Gastroesophageal sphincter (tissue), 4 donors: ENCODE data around the gene MT1HL1. TPM values are rescaled to one million over a fixed set of nuclear protein-coding genes. Genes with fewer than 3 reads are reported as not detected.
"Not testable (repeated sequence)": the region's sequence is repeated elsewhere in the genome, so short reads cannot be mapped to it uniquely, and the experiment has no call there.

Experiments
- ATAC-seq: fragments of 150-250 bp; one replicate; pipeline ENCODE4 v1.9.1; 2016; ENCODE audit warnings: mild to moderate bottlenecking, moderate library complexity
- H3K27ac ChIP-seq, 4 donors: fragments of 200-600 bp; sonication (generic) in 3 of 4; 1 replicate in 3 of 4; 2 replicates in 1 of 4; pipeline ENCODE4 v1.5.1; 2016 to 2019
- H3K27me3 ChIP-seq: fragments of 200-600 bp; sonication (generic); one replicate; pipeline ENCODE4 v1.5.1; 2019
- H3K36me3 ChIP-seq, 2 donors: fragments of 200-600 bp; sonication (generic); one replicate each; pipeline ENCODE4 v1.5.1; 2019; ENCODE audit warnings: control low read depth in 1 of 2
- H3K4me1 ChIP-seq, 3 donors: fragments of 200-600 bp; sonication (generic); 1 replicate in 2 of 3; 2 replicates in 1 of 3; pipeline ENCODE4 v1.5.1; 2016 to 2019; ENCODE audit warnings: control low read depth in 2 of 3
- H3K4me3 ChIP-seq, 2 donors: fragments of 200-600 bp; sonication (generic); one replicate each; pipeline ENCODE4 v1.5.1; 2019; ENCODE audit warnings: mild to moderate bottlenecking in 1 of 2, moderate library complexity in 1 of 2
- H3K9me3 ChIP-seq, 3 donors: fragments of 200-600 bp; sonication (generic); one replicate each; pipeline ENCODE4 v1.5.1; 2017 to 2019; ENCODE audit warnings: control low read depth in 2 of 3
- EP300 ChIP-seq: sonication (generic); formaldehyde crosslinking; IDR thresholded peaks from one replicate; pipeline ENCODE4 v1.6.1; 2017; ENCODE audit warnings: antibody characterized with exemption, mild to moderate bottlenecking
- POLR2A ChIP-seq, 2 donors: fragments of 450-650 bp; IDR thresholded peaks; one replicate each; pipeline ENCODE4 v1.6.1; 2017; ENCODE audit warnings: antibody characterized with exemption in 2 of 2, mild to moderate bottlenecking in 2 of 2, moderate library complexity in 1 of 2
- POLR2AphosphoS5 ChIP-seq: sonication (generic); formaldehyde crosslinking; IDR thresholded peaks from one replicate; pipeline ENCODE4 v1.6.1; 2017; ENCODE audit warnings: antibody characterized with exemption
- WGBS, 2 donors: methylation state at CpG; one replicate each; pipeline ENCODE4 v1.1.5; 2018; ENCODE audit warnings: low coverage in 1 of 2; 5-methylcytosine and 5-hydroxymethylcytosine counted together
- total RNA-seq, 4 donors: library from RNA; depleted of rRNA; stranded (reverse); fragments of >200 nt; gene quantifications; one replicate each; pipeline ENCODE4 v1.1.0, GENCODE V29; 2016
- TF ChIP-seq, protein P1 (sequence below), 4 experiments: fragments of 200-600 bp in 2 of 4; fragments of 450-650 bp in 2 of 4; sonication (generic) in 1 of 4; IDR thresholded peaks; one replicate each; pipeline ENCODE4 v1.5.1; 2017 to 2019; ENCODE audit warnings: antibody characterized with exemption in 4 of 4, mild to moderate bottlenecking in 2 of 4, moderate library complexity in 2 of 4

Gene MT1HL1
- total RNA-seq, 4 donors from 2014 or later, result not detected

DNA sequence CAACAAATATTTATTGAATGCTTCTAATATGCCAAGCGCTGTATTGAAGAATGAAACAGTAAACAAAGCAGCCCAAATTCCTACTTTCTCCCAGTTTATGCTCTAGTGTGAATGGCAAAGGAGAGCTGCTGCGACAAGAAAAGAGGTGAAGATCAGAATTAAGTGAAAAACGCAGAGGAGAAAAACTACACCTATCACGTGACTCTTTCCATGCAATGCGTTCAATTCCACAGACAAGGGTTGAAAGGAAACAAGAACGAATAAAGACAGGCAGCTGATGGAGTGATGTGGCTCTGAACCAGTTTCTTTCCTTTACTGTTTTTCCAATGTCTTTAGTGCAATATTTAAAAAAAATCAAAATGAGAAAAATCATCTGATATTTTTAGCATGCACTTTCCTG lies 23.6 kb downstream of the MT1HL1 start:
- Histone ChIP-seq H3K27ac (no peak overlapping the region), H3K4me1 (no peaks in the 10 kb centered on the region), H3K9me3 (no peaks in the 10 kb centered on the region), H3K36me3 (no peaks in the 10 kb centered on the region), H3K27me3 (no peaks in the 10 kb centered on the region), H3K4me3 (no peak overlapping the region)
- WGBS, 2 donors, result 75 to 78% methylated on average over 6 of the region's 6 CpGs
- ATAC-seq, result no peak
- TF ChIP-seq POLR2AphosphoS5 (no peak), POLR2A (IDR thresholded peaks at IDR 0.05) (no peak), EP300 (no peak)
- TF ChIP-seq, protein P1, sequence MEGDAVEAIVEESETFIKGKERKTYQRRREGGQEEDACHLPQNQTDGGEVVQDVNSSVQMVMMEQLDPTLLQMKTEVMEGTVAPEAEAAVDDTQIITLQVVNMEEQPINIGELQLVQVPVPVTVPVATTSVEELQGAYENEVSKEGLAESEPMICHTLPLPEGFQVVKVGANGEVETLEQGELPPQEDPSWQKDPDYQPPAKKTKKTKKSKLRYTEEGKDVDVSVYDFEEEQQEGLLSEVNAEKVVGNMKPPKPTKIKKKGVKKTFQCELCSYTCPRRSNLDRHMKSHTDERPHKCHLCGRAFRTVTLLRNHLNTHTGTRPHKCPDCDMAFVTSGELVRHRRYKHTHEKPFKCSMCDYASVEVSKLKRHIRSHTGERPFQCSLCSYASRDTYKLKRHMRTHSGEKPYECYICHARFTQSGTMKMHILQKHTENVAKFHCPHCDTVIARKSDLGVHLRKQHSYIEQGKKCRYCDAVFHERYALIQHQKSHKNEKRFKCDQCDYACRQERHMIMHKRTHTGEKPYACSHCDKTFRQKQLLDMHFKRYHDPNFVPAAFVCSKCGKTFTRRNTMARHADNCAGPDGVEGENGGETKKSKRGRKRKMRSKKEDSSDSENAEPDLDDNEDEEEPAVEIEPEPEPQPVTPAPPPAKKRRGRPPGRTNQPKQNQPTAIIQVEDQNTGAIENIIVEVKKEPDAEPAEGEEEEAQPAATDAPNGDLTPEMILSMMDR (IDR thresholded peaks at IDR 0.05), result no peak

DNA sequence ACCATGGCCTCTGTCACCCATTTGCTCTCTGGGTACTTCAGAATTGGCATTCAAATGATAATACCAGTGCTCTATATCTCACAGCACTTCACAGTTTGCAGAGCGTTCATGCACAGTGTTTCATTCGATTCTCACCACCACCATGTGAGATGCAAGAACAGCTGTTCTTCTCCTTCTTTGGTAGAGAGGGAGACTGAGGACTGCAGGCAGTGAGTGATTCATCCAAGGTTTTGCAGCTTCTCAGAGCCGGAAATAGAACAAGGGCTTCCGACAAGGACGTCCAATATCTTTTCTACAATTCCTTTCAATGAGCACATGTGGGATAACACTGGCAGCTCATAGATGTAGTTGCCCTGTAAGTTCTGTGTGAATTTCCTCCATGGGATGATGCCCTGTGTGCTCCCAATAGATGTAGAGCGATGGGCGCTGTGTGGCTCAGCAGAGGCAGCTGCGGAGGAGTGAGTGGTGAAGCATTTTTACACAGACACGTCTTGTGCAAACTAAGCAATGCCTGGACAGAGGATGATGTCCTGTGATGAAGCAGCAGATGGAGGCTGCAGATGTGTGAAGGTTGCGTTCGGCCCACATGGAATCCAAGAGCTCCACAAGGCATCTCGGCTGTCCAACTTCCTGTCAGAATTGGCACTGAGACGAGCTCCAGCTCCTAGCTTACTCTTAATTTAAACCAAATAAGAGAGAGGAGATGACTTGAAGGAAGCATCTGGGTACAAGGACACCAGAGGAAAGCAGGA lies 24.9 kb downstream of the MT1HL1 start:
- TF ChIP-seq EP300 (no peak), POLR2AphosphoS5 (no peak), POLR2A (IDR thresholded peaks at IDR 0.05) (no peak)
- TF ChIP-seq, protein P1 (IDR thresholded peaks at IDR 0.05), result no peak
- Histone ChIP-seq H3K27ac (no peak overlapping the region), H3K27me3 (no peaks in the 10 kb centered on the region), H3K36me3 (no peaks in the 10 kb centered on the region), H3K4me3 (no peak overlapping the region), H3K9me3 (no peaks in the 10 kb centered on the region), H3K4me1 (no peaks in the 10 kb centered on the region)
- WGBS, 2 donors, result 72 to 86% methylated on average over 8 to 9 of the region's 13 CpGs
- no peak for ATAC-seq

DNA sequence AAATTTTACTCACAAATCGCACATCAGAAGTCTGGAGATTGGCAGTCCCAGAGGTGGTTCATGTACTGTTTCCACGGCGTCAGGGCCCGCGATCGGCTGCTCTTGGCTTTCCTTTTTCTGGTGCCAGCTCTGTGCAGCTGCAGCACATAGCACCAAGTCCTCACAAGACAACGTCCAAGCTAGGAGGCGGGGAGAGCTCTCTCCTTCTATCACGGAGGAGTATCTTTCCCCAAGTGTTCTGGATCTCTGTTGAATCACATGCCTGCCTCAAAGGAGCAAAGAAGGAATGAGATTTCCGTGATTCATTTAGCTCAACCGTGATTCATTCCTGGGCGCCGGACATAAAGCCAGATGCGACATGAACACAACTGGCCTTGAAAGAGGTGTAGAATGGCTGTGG lies 25.5 kb downstream of the MT1HL1 start:
- 87 to 91% methylated on average over 9 of the region's 14 CpGs for WGBS, 2 donors
- no peaks in the 10 kb centered on the region for H3K27me3 ChIP-seq
- no peaks in the 10 kb centered on the region for H3K4me1 ChIP-seq
- TF ChIP-seq, protein P1 (IDR thresholded peaks at IDR 0.05), result no peak
- TF ChIP-seq EP300 (no peak), POLR2AphosphoS5 (no peak), POLR2A (IDR thresholded peaks at IDR 0.05) (no peak)
- H3K4me3 ChIP-seq, result no peak overlapping the region
- ATAC-seq, result no peak
- H3K27ac ChIP-seq, result no peak overlapping the region
- H3K9me3 ChIP-seq, result no peaks in the 10 kb centered on the region
- H3K36me3 ChIP-seq, result no peaks in the 10 kb centered on the region

DNA sequence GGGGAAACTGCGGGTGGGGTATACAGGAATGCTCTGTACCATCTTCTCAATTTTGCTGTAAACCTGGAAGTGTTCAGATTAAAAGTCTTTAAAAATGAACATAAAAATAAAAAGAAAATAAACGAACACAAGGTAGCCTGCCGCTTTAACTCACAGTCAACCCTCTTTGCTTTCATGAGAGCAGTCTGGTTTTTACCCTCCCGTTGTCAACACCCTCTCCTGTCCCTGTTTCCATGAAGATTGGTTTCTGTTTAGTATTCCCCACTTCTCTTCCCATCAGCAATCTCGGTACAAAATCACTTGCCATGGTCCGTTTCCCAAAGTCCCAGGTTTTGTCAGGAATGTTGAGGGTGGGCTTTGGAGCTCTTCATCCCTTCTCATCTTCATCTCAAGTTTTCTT lies 28.8 kb downstream of the MT1HL1 start:
- TF ChIP-seq EP300, result no peak
- no peak for TF ChIP-seq POLR2AphosphoS5
- TF ChIP-seq, protein P1 (IDR thresholded peaks at IDR 0.05), result no peak
- TF ChIP-seq POLR2A (IDR thresholded peaks at IDR 0.05), result no peak
- Histone ChIP-seq H3K9me3 (no peaks in the 10 kb centered on the region), H3K36me3 (no peaks in the 10 kb centered on the region), H3K27ac (no peak overlapping the region), H3K4me3 (no peak overlapping the region), H3K27me3 (no peaks in the 10 kb centered on the region), H3K4me1 (no peaks in the 10 kb centered on the region)
- no peak for ATAC-seq
- WGBS, 2 donors, result 87 to 88% methylated on average over 6 of the region's 6 CpGs

DNA sequence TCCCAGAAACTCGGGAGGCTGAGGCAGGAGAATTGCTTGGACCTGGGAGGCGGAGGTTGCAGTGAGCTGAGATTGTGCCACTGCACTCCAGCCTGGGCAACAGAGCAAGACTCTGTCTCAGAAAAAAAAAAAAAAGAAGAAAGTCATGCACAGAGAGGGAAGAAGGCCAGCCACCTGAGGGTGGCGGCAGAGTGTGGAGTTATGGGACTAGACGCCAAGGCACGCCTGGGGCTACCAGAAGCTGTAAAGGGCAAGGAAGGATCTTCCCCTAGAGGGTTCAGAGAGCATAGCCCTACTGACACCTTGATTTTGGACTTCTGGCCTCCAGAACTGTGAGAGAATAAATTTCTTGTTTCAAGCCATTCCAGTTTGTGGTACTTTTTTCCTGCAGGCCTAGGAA lies 30.2 kb downstream of the MT1HL1 start:
- not testable (repeated sequence) for H3K36me3 ChIP-seq, H3K4me1 ChIP-seq, H3K4me3 ChIP-seq, H3K27ac ChIP-seq, ATAC-seq, H3K27me3 ChIP-seq, H3K9me3 ChIP-seq
- WGBS, 2 donors, result 89 to 90% methylated on average over 3 to 4 of the region's 5 CpGs
